HG03139 (cell line): ENCODE data around the gene STRIP2.

ENCODE experiments used
- ATAC-seq: cut with Tn5 transposase; IDR thresholded peaks from one replicate; pipeline ENCODE4 v1.9.1; 2021; ENCODE audit not compliant: unreplicated experiment

Gene STRIP2

DNA sequence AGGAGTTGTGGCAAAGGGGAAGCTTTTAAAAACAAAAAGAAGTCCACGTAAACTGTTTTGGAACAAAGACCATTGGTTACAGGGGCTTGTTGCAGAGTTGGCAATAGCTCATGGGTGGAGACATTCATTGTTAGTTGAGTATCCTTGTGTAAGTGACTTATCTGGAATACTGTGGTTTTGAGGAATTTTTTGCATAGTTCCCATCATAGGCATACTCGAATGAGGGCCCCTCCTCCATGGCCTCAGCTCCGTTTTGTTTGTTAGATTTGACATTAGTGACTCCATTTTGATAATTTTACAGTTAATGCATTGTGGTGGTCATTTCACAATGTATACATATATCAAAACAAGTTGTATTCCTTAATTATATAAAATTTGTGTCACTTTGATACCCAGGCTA, 55.3 kb downstream of the STRIP2 start:
- no peak for ATAC-seq

DNA sequence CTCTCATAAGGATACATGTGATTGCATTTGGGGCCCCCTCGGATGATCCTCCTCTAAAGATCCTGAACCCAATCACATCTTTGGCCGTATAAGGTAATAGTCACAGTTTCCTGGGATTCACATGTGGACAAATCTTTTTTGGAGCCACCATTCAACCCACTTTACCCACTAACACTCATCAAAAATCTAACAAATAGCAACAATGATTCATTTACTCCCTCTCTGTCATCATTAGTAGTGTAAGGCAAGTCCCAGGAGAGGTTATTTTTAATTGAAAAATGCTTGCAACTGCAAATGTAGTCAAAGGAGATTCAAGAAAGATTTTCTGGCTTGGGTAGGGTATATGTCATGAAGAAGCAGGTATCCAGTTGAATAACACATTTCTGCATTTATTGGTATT, 58.2 kb downstream of the STRIP2 start:
- no peak for ATAC-seq

DNA sequence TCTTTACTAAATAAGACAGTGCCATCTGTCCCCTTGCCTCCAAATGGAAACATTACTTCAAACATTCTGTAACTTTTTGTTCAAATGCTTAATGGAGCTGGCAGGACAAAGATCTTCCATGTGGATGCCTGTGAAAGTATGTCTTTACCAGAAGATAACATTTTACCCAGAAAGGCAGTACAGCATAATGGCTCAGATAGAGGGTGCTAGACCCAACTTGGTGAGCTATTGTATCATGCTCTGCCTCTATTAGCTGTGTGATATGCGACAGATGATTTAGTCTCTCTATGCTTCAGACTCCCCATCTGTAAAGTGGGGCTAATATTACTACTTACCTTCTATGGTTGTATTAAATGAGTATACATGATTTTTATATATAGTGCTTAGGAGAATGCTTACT, 59.3 kb downstream of the STRIP2 start:
- ATAC-seq: no peak

DNA sequence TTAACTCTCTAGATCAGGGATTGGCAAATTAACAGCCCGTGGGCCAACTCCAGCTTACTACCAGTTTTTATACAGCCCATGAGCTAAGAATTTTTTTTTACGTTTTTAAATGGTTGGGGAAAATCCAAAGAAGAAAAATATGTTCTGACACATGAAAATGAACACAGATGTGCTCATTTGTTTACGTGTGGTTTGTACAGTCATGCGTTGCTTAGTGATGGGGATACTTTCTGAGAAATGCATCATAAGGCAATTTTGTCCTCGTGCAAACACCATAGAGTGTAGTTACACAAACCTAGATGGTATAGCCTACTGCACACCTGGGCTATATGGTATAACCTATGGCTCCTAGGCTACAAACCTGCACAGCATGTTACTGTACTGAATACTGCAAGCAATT, 59.8 kb downstream of the STRIP2 start:
- no peak for ATAC-seq

DNA sequence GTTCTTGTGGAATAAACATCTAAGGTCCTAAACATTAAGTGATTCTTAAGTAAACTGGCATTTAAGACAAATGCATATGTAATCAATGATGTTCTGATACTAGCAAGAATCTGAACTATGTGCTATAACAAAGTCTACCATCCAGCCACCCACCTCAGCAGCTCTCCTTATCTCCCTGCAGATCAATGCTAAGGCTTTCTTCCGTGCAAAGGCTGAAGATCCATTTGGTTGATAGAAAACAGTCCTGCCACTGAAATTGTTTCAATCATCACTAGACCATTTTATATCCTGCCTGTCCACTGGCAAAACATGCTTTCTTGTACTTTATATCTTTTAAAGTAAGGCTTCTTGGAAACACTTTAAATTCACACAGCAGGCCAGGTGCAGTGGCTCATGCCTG, 61.8 kb downstream of the STRIP2 start:
- no peak for ATAC-seq

DNA sequence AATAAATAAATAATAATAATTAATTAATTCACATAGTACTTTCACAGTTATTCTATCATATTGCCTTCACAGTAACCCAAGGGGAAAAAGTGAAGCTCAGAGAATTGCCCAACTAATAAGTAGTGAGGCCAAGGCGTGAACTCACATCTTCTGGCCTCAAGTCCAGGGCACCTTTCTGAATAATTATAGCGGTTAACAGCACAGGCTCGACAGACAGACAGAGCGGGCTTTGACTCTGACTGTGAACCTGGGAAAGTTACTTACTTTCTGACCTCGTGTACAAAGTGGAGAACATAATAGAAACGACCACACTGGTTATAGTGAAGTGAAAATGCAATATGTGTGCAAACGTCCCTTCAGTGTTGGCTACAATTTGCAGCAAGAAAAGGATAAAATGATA, 62.4 kb downstream of the STRIP2 start:
- ATAC-seq: no peak

DNA sequence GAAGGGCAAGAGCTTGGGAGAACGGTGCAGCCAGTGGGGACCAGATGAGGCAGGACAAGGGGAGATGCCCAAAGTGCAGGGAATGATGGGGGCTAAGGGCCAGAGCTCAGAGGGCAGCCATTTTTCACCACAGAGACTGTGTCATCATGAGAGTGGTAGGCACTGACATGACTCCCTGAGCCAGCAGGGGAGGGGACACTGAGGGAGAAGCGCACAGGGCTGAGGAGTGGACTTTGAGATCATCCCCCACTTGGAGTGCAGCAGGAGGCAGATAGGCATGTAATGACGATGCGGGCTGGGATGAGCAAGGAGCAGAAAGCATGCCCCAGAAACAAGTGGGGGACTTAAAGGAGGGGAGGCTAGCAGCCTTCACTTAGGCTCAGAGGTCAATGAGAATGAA, 62.9 kb downstream of the STRIP2 start:
- ATAC-seq: no peak

DNA sequence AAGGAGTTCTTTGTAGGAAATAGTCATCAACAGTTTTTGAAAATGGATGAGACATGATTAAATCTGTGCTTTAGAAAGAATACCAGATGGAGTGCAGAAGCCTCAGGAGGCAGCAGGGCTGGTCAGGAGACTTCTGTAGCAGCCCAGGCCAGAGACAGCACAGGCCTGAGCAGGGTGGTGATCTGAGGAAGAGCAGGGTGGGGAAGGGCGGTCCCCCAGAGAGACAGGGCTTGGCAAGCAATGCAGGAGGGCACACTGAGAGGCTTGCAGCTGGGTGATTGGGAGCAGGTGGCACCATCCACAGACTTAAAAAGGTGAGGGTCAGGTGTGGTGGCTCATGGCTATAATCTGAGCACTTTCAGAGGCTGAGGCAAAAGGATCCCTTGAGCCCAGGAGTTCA, 63.8 kb downstream of the STRIP2 start:
- no peak for ATAC-seq

DNA sequence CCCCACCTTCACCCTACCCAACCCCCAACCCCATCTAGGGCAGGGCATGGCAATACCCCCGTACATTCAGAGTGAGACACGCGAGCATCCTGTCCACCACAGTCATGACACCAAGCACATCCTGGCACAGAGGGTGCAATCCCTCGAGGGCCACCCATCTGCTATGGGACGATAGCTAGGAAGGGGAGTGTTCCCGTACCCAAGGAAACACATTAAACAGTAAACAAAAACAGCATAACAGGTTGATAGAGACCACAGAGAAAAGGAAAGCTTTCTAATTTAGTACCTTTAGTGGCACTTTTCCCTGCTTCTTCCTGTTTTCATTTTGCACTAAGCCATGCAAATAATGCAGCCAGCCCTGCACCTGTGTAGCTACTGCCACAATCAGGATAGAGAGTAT, 65.8 kb downstream of the STRIP2 start:
- no peak for ATAC-seq

DNA sequence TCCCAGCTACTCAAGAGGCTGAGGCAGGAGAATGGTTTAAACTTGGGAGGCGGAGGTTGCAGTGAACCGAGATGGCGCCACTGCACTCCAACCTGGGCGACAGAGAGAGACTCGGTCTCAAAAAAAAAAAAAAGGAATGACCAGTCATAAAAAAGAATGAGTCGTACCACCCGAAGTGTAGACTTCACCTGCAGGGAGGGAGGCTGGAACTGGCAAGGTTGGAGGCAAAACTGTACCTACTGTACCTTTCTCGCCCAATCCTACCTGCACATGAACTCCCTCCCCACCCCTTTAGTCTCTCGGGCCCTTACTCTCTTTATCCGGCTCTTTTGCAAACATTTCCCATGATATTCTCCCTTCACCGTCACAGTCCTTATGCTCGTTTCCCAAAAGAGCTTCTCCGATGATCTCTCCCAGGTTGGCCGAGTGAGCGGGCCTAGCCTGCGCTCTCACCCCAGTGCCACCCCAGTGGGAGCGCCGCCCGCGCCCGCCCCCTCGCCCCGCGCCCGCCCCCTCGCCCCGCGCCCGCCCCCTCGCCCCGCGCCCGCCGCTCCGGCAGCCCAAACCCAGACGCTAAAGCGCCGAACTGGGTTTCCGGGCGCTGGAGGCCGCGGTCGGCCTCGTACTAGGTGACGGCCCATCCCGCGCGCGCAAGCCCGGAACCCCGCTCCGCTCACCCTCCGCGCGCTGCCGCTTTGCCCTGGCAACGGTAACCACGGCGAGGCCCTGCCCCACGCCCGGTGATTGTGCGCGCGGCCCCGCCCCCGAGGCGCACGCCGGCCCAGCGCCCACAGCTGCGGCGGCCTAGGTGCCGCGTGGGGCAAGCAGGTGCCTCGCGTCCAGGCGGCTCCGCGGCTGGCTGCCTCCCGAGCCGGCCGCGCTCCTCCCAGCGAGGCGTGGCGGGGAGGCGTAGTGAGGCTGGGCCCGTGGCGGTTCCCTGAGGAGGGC, 67.8 kb downstream of the STRIP2 start, which contains the start of gene SMKR1:
TSS of gene SMKR1 (plus strand) at position 772 of the 948 bp plus-strand sequence. CDS start 294 bp downstream, outside the sequence.
- ATAC-seq: peak; percentile 92

DNA sequence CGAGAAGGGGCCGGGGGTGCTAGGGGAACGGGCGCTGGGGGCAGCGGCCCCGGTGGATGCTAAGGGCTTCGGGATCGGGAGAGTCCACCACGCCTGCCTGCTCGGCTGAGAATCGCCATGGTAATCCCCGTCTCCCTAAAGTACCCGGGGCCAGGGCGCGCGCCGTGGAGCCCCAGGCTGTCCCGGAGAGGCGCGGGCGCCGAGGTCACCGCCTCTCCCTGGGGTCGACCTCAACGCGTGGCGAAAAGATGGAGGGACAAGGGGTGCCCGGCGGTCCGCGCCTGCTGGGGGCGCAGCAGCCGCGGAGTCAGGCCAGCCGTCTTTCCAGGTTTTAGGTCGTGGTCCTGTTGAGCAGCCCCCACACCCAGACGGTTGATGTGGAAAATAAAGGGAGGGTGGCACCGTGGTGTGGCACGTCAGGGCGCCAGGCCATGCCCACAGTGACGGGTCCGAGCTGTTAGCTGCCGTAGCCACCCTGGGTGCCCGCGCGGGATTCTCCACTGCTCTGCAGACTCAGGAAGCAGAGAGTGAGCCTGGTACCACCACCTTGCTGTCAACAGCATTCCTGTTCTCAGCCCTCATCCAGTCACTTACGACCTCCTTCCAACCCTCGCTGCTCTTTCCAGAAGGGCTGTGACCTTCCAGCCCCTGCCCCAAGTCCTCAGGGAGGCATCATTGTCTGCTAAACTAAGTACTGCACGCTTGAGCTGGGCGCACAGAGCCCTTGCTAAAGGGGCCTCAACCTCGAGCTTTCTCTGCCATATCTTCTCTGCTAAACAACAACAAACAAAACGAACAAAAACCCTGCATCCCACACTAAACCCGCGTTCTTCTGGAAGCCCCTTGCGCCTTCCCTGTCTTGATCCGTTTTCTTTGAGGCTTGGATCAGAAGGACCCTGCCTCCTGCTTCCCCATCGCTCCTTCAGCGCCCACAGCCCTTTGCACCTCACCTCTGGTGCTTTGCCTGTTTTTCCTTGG, 68.8 kb downstream of the STRIP2 start:
- no peak for ATAC-seq

DNA sequence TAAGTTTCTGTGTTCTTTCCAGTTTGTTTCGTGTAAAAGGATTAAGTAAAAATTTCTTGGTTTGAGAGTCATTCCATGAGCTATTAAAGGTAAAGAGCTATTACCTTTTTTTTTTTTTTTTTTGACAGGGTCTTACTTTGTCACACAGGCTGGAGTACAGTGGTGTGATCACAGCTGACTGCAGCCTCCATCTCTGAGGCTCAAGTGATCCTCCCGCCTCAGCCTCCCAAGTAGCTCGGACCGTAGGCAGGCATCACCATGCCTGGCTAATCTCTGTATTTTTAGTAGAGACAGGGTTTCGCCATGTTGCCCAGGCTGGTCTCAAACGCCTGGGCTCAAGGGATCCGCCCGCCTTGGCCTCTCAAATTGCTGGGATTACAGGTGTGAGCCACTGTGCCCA, 69.5 kb downstream of the STRIP2 start:
- no peak for ATAC-seq

DNA sequence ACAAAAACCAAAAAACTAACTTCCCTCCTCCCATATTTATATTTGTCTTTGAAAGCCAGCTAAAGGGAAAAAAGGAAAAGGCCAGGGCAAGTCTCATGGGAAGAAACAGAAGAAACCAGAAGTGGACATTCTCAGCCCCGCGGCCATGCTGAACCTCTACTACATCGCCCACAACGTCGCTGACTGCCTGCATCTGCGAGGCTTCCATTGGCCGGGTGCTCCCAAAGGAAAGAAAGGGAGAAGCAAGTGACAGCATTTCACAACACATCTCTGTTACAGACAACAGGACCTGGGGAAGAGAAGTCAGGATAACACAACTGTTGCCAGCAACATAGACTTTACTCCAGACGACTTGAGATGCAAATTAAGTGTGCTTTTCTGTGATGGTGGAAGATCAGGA, 78.0 kb downstream of the STRIP2 start:
- ATAC-seq: no peak

DNA sequence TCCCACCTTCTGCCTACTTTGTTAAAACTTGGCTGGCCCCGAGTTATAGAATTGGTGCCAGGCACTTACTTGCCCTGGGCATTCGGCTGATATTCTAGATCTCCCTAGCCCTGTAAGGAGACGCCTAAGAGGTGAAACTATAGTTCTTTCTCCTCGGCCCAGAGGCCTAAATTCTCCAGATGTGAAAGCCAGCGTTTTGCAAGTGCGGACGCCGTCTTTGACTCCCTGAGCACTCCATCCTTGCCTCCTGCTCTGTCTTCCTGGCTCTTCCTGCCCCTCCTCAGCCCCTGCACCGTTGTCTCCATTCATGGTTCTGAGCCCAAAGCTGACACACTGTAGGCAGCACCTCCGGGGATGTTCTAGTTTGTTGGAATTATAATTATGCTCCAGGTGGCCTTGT, 79.3 kb downstream of the STRIP2 start:
- no peak for ATAC-seq

DNA sequence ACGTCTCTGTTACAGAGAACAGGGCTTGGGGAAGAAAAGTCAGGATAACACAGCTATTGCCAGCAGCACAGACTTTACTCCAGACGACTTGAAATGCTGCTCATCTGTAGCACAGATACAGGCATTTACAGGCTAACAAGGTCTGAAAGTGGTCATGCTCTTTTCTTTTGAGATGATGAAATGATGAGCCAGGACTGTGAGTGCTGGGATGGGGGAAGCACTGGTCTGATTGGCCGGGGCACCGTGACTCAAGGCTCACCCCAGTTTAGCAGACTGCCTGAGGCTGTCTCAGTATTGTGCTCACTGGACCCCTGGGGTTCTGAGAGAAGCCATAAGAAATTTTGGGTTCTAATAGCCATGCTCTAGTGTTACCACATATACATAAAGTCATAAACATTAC, 80.5 kb downstream of the STRIP2 start:
- ATAC-seq: no peak

DNA sequence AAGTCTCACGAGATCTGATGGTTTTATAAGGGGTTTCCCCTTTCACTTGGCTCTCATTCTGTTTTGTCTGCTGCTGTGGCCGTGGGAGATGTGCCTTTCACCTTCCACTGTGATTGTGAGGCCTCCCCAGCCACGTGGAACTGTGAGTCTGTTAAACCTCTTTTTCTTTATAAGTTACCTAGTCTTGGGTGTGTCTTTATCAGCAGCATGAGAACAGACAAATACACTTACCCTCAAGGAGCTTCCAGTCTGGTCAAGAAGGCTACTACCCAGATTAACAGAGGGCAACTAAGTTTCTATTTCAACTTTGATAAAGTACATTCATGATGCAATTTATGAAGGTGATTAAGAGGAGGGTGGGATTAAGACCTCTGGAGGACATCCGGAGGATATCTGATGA, 81.1 kb downstream of the STRIP2 start:
- no peak for ATAC-seq

DNA sequence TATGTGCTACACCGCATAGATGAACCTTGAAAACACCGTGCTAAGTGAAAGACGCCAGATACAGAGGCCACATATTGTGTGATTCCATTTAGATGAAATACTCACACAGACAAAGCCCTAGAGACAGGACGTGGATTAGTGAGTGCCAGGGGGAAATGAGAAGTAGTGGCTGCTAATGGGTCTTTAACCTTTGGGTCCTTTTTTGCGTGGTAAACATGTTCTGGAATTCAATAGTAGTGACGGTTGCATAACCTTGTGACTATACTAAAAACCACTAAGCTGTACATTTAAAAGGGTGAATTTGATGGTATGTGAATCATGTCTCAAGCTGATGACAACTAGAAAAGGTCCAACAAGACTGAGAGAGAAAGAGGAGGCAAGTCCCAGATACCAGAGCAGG, 83.7 kb downstream of the STRIP2 start:
- no peak for ATAC-seq

DNA sequence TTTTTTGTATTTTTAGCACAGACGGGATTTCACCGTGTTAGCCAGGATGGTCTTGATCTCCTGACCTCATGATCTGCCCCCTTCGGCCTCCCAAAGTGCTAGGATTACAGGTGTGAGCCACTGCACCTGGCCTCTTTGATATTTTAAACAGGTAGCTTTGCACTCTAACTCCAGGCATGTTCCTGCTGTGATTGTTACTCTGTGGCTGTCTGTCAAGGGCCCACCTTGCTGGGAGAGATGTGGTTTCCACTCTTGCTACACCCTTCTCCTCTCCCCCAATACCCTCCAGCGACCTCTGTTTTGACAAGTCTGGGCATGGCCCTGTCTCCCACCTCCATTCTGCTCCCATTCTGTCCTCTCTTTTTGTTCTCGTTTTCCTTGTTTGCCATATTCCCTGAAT, 85.2 kb downstream of the STRIP2 start:
- ATAC-seq: no peak

DNA sequence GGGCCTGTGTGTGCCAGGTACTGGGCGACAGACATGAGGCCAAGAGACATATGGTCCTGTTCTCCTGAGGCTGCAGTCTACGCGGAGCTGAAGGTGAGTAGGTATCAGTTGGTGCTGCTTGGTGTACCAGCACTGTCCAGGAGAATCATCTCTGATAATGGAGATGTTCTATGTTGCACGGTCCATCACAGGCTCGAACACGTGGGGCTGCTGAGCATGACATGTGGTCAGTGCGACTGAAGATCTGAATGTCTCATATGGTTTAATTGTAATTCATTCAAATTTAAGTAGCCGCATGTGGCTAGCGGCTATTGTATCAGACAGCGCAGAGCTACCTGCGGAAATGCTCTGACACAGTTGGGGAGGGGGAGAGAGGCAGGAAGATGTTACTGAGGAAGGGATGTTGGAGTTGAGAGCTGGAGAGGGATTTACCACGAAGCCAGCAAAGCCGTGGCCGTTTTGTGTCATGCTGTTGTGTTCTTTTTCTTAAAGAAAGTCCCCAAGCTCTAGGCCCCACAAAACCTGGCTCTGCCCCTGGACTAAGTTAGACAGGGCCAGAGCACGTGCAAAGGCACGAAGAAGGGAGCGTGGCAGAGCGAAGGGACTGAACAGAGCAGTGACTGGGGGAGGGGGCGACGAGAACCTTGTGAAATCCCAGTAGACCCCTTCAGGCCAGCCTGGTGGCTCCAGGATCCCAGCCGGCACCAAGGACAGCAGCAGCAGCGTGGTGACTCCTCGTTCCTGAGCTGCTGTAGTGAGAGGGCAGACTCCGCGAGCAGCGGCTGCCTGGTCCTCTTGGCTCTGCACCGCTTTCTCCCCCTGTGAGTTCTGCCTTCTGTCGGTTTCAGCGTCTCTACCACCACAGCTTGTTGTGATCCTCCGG, 88.1 kb downstream of the STRIP2 start:
- no peak for ATAC-seq

DNA sequence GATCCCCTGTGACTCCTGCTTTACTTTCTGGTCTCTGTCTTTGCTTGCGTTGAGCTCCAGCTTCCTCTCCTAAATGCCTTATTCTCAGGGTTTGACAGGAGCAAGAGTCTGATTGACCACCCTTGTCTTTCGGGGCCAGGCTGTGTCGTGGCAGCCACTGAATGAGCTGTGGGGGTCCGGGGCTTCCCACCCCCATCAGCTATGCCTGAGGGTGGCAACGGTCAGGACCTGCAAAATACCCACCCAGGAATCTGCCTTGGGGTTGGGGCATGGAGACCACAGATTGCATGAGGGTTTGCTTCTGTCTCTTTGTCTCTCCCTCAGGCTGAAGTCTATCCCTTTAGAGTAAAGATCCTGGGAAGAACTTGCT, 88.7 kb downstream of the STRIP2 start:
- ATAC-seq: no peak

DNA sequence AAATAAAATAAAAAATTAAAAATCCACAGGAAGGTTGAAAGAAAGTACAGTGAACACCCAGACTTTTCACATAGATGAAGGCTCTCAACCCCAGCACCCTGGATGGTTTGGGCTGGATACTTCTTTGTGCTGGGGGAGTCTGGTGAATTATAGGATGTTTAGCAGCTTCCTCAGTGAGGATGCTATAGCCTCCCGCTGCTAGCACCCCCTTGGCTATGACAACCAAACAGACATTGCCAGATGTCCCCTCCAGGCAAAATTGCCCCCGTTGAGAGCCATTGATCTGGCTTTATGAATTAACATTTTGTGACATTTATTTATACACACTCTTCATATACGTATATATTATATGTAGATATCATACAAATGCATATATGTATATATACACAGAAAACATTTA, 89.7 kb downstream of the STRIP2 start:
- no peak for ATAC-seq
